GM12891 (cell line): ENCODE results near the gene RMDN2.
"Not testable (repeated sequence)": the region's sequence is repeated elsewhere in the genome, so short reads cannot be mapped to it uniquely, and the experiment has no call there.

Source experiments
- POLR2A ChIP-seq: IDR thresholded peaks from 2 replicates; pipeline ENCODE4 v1.6.1; 2011; ENCODE audit warnings: low read depth, low read length, control low read depth
- POLR2AphosphoS5 ChIP-seq: IDR thresholded peaks from 2 replicates; pipeline ENCODE4 v1.6.1; 2011; ENCODE audit warnings: low read depth, low read length, control low read depth
- POU2F2 ChIP-seq: IDR thresholded peaks from 2 replicates; pipeline ENCODE4 v1.6.1; 2011; ENCODE audit warnings: low read depth, mild to moderate bottlenecking, control low read depth, low read length, moderate library complexity
- SPI1 ChIP-seq: IDR thresholded peaks from 2 replicates; pipeline ENCODE4 v1.6.1; 2011; ENCODE audit warnings: low read depth, low read length, control low read depth
- TAF1 ChIP-seq: IDR thresholded peaks from 2 replicates; pipeline ENCODE4 v1.6.1; 2011; ENCODE audit warnings: low read depth, low read length, control low read depth

GRCh38 chr2:37963901-37964300 is 38.8 kb downstream of the RMDN2 start:
- TF ChIP-seq POLR2A, POLR2AphosphoS5, POU2F2, TAF1, SPI1: not testable (repeated sequence)
